ENCODE data around the gene PRLR. TPM values are rescaled to one million over a fixed set of nuclear protein-coding genes. Genes with fewer than 3 reads are reported as not detected.

The PRLR gene
- total and polyA plus RNA-seq, 2 of the 13 experiments (the other 11 are each of a cell fraction or from before 2014, with no cell fraction given) = 12.2 to 13.3 TPM

DNA sequence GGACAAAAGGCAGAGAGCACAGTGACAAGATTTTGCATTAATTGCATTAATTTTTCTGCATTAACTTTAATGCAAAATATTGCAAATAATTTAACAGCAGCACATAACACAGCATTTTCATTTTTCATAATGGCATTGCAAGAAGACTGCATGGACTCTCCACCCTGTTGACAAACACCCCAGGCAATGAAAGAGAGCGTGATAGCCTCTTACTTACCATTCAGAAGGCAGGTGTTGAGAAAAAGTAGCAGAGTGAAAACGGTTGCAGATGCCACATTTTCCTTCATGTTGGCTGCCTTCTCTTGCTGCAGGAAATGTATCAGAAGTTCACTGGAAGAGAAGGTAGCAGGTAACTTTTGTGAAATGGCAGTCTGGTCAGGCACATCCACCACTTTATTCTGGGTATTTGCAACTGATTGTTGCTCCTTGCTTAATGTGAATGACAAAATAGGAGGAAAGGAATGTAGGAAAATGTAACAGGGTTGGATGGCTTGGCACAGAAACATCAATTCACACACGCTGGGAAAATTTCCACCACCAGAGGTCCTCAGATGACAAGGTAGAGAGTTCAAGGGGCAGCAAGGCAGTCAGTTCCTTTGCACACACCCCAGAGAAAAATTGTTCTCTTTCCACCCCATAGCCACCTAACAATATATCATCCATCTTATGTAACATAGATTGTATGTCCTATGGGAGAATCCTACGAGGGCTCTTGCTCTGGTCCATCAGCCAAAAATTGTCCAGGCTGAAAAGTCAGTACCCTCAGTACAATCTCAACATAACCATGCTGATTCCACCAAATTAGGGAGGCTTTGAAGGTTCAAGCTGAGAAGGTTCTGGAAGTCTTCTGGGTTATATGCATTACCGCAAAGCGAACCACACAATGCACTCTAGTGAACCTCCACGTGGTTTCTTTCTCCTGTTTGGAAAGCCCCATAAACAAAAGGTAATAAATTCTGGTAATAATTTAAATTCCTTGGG is 140.7 kb downstream of the PRLR start (continued):
- TF ChIP-seq, protein P1, sequence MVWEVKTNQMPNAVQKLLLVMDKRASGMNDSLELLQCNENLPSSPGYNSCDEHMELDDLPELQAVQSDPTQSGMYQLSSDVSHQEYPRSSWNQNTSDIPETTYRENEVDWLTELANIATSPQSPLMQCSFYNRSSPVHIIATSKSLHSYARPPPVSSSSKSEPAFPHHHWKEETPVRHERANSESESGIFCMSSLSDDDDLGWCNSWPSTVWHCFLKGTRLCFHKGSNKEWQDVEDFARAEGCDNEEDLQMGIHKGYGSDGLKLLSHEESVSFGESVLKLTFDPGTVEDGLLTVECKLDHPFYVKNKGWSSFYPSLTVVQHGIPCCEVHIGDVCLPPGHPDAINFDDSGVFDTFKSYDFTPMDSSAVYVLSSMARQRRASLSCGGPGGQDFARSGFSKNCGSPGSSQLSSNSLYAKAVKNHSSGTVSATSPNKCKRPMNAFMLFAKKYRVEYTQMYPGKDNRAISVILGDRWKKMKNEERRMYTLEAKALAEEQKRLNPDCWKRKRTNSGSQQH (CRISPR knock-in tag; IDR thresholded peaks at IDR 0.05; ENCODE audit: low read depth) = peak; percentile 48; the same call in 1 of the 2 replicates
- TF ChIP-seq, protein P2, sequence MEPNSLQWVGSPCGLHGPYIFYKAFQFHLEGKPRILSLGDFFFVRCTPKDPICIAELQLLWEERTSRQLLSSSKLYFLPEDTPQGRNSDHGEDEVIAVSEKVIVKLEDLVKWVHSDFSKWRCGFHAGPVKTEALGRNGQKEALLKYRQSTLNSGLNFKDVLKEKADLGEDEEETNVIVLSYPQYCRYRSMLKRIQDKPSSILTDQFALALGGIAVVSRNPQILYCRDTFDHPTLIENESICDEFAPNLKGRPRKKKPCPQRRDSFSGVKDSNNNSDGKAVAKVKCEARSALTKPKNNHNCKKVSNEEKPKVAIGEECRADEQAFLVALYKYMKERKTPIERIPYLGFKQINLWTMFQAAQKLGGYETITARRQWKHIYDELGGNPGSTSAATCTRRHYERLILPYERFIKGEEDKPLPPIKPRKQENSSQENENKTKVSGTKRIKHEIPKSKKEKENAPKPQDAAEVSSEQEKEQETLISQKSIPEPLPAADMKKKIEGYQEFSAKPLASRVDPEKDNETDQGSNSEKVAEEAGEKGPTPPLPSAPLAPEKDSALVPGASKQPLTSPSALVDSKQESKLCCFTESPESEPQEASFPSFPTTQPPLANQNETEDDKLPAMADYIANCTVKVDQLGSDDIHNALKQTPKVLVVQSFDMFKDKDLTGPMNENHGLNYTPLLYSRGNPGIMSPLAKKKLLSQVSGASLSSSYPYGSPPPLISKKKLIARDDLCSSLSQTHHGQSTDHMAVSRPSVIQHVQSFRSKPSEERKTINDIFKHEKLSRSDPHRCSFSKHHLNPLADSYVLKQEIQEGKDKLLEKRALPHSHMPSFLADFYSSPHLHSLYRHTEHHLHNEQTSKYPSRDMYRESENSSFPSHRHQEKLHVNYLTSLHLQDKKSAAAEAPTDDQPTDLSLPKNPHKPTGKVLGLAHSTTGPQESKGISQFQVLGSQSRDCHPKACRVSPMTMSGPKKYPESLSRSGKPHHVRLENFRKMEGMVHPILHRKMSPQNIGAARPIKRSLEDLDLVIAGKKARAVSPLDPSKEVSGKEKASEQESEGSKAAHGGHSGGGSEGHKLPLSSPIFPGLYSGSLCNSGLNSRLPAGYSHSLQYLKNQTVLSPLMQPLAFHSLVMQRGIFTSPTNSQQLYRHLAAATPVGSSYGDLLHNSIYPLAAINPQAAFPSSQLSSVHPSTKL (CRISPR knock-in tag; IDR thresholded peaks at IDR 0.05) = peak; percentile 44; the same call in 1 of the 2 replicates
- TF ChIP-seq HOXD1 (CRISPR knock-in tag; IDR thresholded peaks at IDR 0.05) = no peak
- TF ChIP-seq ZNF644 (CRISPR knock-in tag; IDR thresholded peaks at IDR 0.05; ENCODE audit: low read depth) = no peak
- TF ChIP-seq, protein P3, sequence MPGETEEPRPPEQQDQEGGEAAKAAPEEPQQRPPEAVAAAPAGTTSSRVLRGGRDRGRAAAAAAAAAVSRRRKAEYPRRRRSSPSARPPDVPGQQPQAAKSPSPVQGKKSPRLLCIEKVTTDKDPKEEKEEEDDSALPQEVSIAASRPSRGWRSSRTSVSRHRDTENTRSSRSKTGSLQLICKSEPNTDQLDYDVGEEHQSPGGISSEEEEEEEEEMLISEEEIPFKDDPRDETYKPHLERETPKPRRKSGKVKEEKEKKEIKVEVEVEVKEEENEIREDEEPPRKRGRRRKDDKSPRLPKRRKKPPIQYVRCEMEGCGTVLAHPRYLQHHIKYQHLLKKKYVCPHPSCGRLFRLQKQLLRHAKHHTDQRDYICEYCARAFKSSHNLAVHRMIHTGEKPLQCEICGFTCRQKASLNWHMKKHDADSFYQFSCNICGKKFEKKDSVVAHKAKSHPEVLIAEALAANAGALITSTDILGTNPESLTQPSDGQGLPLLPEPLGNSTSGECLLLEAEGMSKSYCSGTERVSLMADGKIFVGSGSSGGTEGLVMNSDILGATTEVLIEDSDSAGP (CRISPR knock-in tag; IDR thresholded peaks at IDR 0.05; ENCODE audit: borderline replicate concordance) = no peak
- TF ChIP-seq ARNTL (CRISPR knock-in tag; IDR thresholded peaks at IDR 0.05) = no peak
- no peak for TF ChIP-seq ZFP36L2 (CRISPR knock-in tag; IDR thresholded peaks at IDR 0.05)
- 0 out of 2 replicates have a peak, but pooled peaks have one; percentile 46 for TF ChIP-seq MIXL1 (CRISPR knock-in tag; IDR thresholded peaks at IDR 0.05)
- TF ChIP-seq, protein P4, sequence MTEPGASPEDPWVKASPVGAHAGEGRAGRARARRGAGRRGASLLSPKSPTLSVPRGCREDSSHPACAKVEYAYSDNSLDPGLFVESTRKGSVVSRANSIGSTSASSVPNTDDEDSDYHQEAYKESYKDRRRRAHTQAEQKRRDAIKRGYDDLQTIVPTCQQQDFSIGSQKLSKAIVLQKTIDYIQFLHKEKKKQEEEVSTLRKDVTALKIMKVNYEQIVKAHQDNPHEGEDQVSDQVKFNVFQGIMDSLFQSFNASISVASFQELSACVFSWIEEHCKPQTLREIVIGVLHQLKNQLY (CRISPR knock-in tag; IDR thresholded peaks at IDR 0.05) = no peak
- no peak for TF ChIP-seq MBD4 (IDR thresholded peaks at IDR 0.05; ENCODE audit: borderline replicate concordance, low read length)
- TF ChIP-seq ZNF746 (CRISPR knock-in tag; IDR thresholded peaks at IDR 0.05) = no peak
- TF ChIP-seq ZNF451 (CRISPR knock-in tag; IDR thresholded peaks at IDR 0.05) = no peak
- 0 out of 2 replicates have a peak, but pooled peaks have one; percentile 16 for TF ChIP-seq PPARG (CRISPR knock-in tag; conservative IDR thresholded peaks at IDR 0.05)
- 0 out of 2 replicates have a peak, but pooled peaks have one; percentile 14 for TF ChIP-seq BCL6 (CRISPR knock-in tag; IDR thresholded peaks at IDR 0.05)
- TF ChIP-seq IRF2 (CRISPR knock-in tag; IDR thresholded peaks at IDR 0.05) = no peak
- no peak for TF ChIP-seq CCDC6 (CRISPR knock-in tag; IDR thresholded peaks at IDR 0.05)
- TF ChIP-seq ELF3 (CRISPR knock-in tag; IDR thresholded peaks at IDR 0.05) = no peak
- no peak for TF ChIP-seq ISX (CRISPR knock-in tag; conservative IDR thresholded peaks at IDR 0.05)
- no peak for TF ChIP-seq FOXK2 (IDR thresholded peaks at IDR 0.05)
- 0 out of 2 replicates have a peak, but pooled peaks have one; percentile 9 for TF ChIP-seq GATAD2A (CRISPR knock-in tag; IDR thresholded peaks at IDR 0.05)
- TF ChIP-seq AGO2 (optimal IDR thresholded peaks at IDR 0.05; ENCODE audit: low read depth, low read length) = no peak
- peak; percentile 99 for TF ChIP-seq SMC3 (IDR thresholded peaks at IDR 0.05; ENCODE audit: low read length)
- TF ChIP-seq GLI4 (CRISPR knock-in tag; IDR thresholded peaks at IDR 0.05; ENCODE audit: borderline replicate concordance) = 0 out of 2 replicates have a peak, but pooled peaks have one; percentile 30
- peak; percentile 93 for TF ChIP-seq RAD21 (CRISPR knock-in tag; IDR thresholded peaks at IDR 0.05)
